Parathyroid adenoma (tissue), 2 donors: ENCODE measurements around the gene FBXL17.

ENCODE experiments used
- H2AFZ ChIP-seq: fragments of 300-600 bp; sonication (generic); one replicate; pipeline ENCODE4 v1.7.0; 2017; ENCODE audit warnings: antibody characterized with exemption, mild to moderate bottlenecking
- H3K27ac ChIP-seq: fragments of 300-600 bp; sonication (generic); one replicate; pipeline ENCODE4 v1.7.0; 2017
- H3K27me3 ChIP-seq: fragments of 300-600 bp; sonication (generic); one replicate; pipeline ENCODE4 v1.7.0; 2017; ENCODE audit warnings: low read length; ENCODE audit not compliant: control insufficient read depth, insufficient read depth
- H3K36me3 ChIP-seq: fragments of 300-600 bp; sonication (generic); one replicate; pipeline ENCODE4 v1.7.0; 2017; ENCODE audit warnings: low read length; ENCODE audit not compliant: control insufficient read depth, insufficient read depth
- H3K4me1 ChIP-seq: fragments of 300-600 bp; sonication (generic); one replicate; pipeline ENCODE4 v1.7.0; 2017; ENCODE audit warnings: control low read depth
- H3K4me2 ChIP-seq: fragments of 300-600 bp; sonication (generic); one replicate; pipeline ENCODE4 v1.7.0; 2017; ENCODE audit warnings: low read length
- H3K4me3 ChIP-seq: fragments of 300-600 bp; sonication (generic); one replicate; pipeline ENCODE4 v1.7.0; 2017; ENCODE audit warnings: low read depth, low read length
- H3K79me2 ChIP-seq: fragments of 300-600 bp; sonication (generic); one replicate; pipeline ENCODE4 v1.7.0; 2017; ENCODE audit warnings: control low read depth
- H3K9ac ChIP-seq: fragments of 300-600 bp; sonication (generic); one replicate; pipeline ENCODE4 v1.7.0; 2017; ENCODE audit warnings: mild to moderate bottlenecking
- H3K9me3 ChIP-seq: fragments of 300-600 bp; sonication (generic); one replicate; pipeline ENCODE4 v1.7.0; 2017; ENCODE audit warnings: low read length; ENCODE audit not compliant: control insufficient read depth
- CTCF ChIP-seq: fragments of 300-600 bp; sonication (generic); IDR thresholded peaks from one replicate; pipeline ENCODE4 v1.7.0; 2017; ENCODE audit warnings: antibody characterized with exemption, mild to moderate bottlenecking
- donor health status: primary hyperparathyroidism.

The FBXL17 gene

GRCh38 chr5:108381954-108382783 lies at the start of gene FBXL17:
TSS of gene FBXL17 (minus strand) at chr5:108382098.
- Histone ChIP-seq H3K36me3 (no peaks in the 10 kb centered on the region), H3K4me3 (peak within 1 kb of the TSS; percentile 87), H3K79me2 (peaks cover 2% of the 10 kb centered on the region), H2AFZ (peak within 1 kb of the TSS; percentile 94), H3K9me3 (no peaks in the 10 kb centered on the region), H3K9ac (peak within 1 kb of the TSS; percentile 99), H3K27ac (peak within 1 kb of the TSS; percentile 98), H3K4me1 (peaks cover 10% of the 10 kb centered on the region), H3K4me2 (peak within 1 kb of the TSS; percentile 62), H3K27me3 (no peaks in the 10 kb centered on the region)
- no peak for TF ChIP-seq CTCF

DNA sequence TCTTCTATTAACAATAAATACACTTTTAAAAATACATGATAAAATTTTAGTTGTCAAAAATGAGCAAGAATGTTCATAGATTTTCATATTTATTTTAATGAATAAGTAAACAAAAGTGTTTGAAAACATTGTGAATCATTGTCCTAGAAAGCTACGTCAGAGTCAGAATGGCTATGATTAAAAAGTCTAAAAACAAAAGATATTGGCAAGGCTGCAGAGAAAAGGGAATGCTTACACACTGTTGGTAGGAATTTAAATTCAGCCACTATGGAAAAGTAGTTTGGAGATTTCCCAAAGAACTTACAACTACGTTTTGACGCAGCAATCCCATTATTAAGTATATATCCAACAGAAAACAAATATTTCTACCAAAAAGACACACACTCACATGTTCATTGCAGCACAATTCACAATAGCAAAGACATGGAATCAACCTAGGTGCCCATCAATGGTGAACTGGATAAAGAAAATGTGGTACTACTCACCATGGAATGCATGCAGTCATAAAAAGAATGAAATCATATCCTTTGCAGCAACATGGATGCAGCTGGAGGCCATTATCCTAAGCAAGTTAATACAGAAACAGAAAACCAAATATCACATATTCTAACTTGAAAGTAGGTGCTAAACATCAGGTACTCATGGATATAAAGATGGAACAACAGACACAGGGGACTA lies 49.2 kb upstream of the FBXL17 start:
- no peak overlapping the region for H2AFZ ChIP-seq
- H3K4me2 ChIP-seq, result no peak overlapping the region
- no peaks in the 10 kb centered on the region for H3K4me1 ChIP-seq
- no peak overlapping the region for H3K27ac ChIP-seq
- H3K9ac ChIP-seq, result no peak overlapping the region
- no peaks in the 10 kb centered on the region for H3K9me3 ChIP-seq
- TF ChIP-seq CTCF, result no peak
- H3K27me3 ChIP-seq, result no peaks in the 10 kb centered on the region
- no peaks in the 10 kb centered on the region for H3K36me3 ChIP-seq
- no peak overlapping the region for H3K4me3 ChIP-seq
- H3K79me2 ChIP-seq, result no peaks in the 10 kb centered on the region

DNA sequence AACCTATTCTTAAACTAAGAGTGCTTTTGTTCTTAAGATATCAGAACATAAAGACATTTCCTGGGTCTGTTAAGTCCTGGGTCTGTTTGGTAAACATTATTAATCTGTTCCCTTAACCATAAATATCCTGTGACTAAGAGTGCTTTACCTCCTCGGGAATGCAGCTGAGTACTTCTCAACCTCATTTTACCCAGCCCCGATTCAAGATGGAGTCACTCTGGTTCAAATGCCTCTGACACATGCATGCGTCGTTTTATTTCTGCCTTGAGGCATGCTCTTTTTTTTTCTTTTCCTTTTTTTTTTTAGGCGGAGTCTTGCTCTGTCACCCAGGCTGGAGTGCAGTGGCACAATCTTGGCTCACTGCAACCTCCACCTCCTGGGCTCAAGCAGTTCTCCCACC lies 39.8 kb upstream of the FBXL17 start:
- TF ChIP-seq CTCF, result no peak
- no peaks in the 10 kb centered on the region for H3K79me2 ChIP-seq
- no peaks in the 10 kb centered on the region for H3K27me3 ChIP-seq
- H3K4me1 ChIP-seq, result no peaks in the 10 kb centered on the region
- no peak overlapping the region for H3K4me3 ChIP-seq
- H3K9me3 ChIP-seq, result no peaks in the 10 kb centered on the region
- no peak overlapping the region for H3K27ac ChIP-seq
- no peak overlapping the region for H3K9ac ChIP-seq
- no peak overlapping the region for H2AFZ ChIP-seq
- no peak overlapping the region for H3K4me2 ChIP-seq
- no peaks in the 10 kb centered on the region for H3K36me3 ChIP-seq

- Histone ChIP-seq H3K27me3 (no peaks in the 10 kb centered on the region), H3K4me1 (no peaks in the 10 kb centered on the region), H3K27ac (no peak overlapping the region), H3K9me3 (no peaks in the 10 kb centered on the region), H2AFZ (peak overlapping the region; percentile 35), H3K9ac (no peak overlapping the region), H3K36me3 (no peaks in the 10 kb centered on the region), H3K79me2 (no peaks in the 10 kb centered on the region), H3K4me2 (no peak overlapping the region), H3K4me3 (no peak overlapping the region)
- TF ChIP-seq CTCF, result no peak
Measured at GRCh38 chr5:108420755-108421154, 38.9 kb upstream of the FBXL17 start.
